VCaP (cell line): ENCODE data around the gene BRPF3.

ENCODE experiments used
- H3K27ac ChIP-seq: fragments of 450-650 bp; 2 replicates; pipeline ENCODE4 v1.5.1; 2017
- CTCF ChIP-seq: fragments of 450-650 bp; conservative IDR thresholded peaks from 2 replicates; pipeline ENCODE4 v1.5.1; 2017; ENCODE audit warnings: mild to moderate bottlenecking, moderate library complexity

The BRPF3 gene

DNA sequence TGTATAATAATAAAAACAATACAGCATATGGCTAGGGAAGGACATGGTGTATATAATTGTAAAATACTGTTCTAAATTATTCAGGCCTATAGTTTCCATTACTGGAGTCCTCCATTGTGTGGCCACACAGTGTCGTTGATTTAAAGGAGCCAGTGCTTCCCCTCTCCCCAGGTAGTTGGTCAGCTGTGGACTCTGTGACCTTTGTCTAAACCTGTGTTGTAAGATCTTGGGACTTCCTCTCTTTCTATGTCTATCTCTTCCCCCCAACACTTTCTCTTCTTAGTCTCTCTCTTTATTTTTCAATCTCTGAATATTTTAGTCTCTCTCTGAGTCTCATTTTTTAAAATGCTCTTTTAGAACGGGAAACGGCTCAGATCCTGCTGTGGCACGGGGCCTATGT is 35.6 kb downstream of the BRPF3 start:
- TF ChIP-seq CTCF, result no peak
- no peak overlapping the region for H3K27ac ChIP-seq

DNA sequence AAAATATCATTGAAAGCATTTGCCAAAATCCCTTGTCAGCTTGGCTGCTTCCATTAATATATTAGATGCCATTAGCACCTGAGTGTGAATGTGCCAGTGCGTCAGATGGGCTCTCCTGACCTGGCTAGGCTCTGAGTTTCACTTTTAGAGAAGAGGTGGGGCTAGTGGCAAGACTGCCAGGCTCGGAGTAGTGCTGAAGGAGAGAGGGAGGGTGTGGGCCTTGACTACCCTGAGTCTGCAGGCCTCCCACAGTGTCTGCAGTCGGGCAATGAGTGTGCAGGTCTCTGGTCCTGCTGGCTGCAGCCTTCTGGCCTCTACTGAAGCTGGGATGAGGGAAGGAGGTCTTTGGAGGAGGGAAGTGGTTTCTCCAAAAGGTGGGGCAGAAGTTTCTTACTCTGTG is 38.8 kb downstream of the BRPF3 start:
- no peak for TF ChIP-seq CTCF
- H3K27ac ChIP-seq, result no peak overlapping the region

- TF ChIP-seq CTCF, result no peak
Observed at GRCh38 chr6:36235862-36236261, 39.3 kb downstream of the BRPF3 start.

GRCh38 chr6:36239774-36240173 is 43.2 kb downstream of the BRPF3 start:
- TF ChIP-seq CTCF, result no peak
- no peak overlapping the region for H3K27ac ChIP-seq

More at GRCh38 chr6:36235862-36236261, 39.3 kb downstream of the BRPF3 start:
- H3K27ac ChIP-seq, result no peak overlapping the region

DNA sequence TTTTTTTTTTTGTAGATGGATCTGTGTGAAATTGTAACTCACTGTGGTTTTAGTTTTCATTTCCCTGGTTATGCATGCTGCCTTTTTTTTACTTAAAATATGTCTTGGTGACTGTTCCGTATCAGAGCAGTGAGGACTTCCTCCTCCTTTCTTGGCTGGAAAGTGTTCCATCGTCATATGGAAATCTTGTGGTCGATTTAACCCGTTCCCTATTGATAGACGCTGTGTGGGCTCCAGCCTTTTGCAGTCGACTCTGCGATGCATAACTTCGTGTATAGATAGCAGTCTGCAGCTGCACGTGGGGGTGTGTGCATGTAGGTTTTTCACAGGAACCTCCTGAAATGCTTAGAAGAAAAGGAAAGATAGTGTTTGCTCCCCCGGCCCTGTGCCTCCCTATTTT is 45.2 kb downstream of the BRPF3 start:
- H3K27ac ChIP-seq, result no peak overlapping the region
- no peak for TF ChIP-seq CTCF

GRCh38 chr6:36242161-36242560 is 45.6 kb downstream of the BRPF3 start:
- H3K27ac ChIP-seq, result no peak overlapping the region
- TF ChIP-seq CTCF, result no peak

DNA sequence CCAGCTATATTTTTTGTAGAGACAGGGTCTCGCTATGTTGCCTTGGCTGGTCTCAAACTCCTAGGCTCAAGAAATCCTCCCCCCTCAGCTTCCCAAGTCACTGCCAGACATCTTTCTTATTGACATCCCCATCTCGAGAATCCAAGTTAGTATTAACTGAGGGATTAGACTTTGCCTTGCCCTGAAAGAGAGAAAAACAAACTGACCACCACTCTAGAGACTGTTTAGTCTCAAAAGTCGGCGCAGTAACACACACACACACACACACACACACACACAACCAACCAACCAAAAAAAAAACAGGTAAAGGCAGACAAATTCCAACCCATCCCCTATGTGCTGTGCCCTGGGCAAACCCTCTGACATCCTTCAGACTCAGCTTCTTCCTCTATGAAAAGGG is 46.1 kb downstream of the BRPF3 start:
- no peak for TF ChIP-seq CTCF

More for the DNA sequence above, 46.1 kb downstream of the BRPF3 start:
- H3K27ac ChIP-seq, result no peak overlapping the region
